Loucy (cell line): ENCODE data around the gene POU2F2.

Experiments used
- CTCF ChIP-seq: fragments of 200-600 bp; sonication (generic); conservative IDR thresholded peaks from 2 replicates; pipeline ENCODE4 v1.5.1; 2014; ENCODE audit warnings: mild to moderate bottlenecking, antibody characterized with exemption, low read length
- EZH2phosphoT487 ChIP-seq: fragments of 200-600 bp; IDR thresholded peaks from 2 replicates; pipeline ENCODE4 v1.6.1; 2018; ENCODE audit warnings: antibody characterized with exemption, mild to moderate bottlenecking, moderate library complexity, borderline replicate concordance

GRCh38 chr19:42134535-42135070 is 2.4 kb upstream of the POU2F2 start:
- TF ChIP-seq CTCF (no peak), EZH2phosphoT487 (no peak)
